NCI-H526 treated with DMSO at 0.1 percent for 48 hours (cell line): ENCODE results near the gene RFTN2.

Source experiments
- DNase-seq: peaks from one replicate; lab custom pipeline; 2025; lab: John Stamatoyannopoulos, UW

The RFTN2 gene

DNA sequence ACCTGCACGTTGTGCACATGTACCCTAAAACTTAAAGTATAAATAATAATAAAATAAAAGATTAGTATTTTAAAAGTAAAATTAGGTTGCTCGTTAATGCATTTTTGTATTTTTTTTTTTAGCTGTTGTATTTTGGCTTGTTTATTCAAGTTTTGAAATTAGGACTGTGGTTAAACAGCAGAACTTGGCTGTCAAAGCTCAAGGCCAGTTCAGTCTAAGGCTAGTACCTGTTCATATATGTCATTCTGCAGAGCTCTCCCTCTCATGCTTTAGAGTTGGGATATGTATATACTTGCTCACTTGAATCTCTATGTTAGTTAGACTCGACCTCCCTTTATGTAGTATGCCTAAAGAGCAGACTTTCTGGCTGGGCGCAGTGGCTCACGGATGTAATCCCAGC, 126.8 kb downstream of the RFTN2 start:
- no peak for DNase-seq

DNA sequence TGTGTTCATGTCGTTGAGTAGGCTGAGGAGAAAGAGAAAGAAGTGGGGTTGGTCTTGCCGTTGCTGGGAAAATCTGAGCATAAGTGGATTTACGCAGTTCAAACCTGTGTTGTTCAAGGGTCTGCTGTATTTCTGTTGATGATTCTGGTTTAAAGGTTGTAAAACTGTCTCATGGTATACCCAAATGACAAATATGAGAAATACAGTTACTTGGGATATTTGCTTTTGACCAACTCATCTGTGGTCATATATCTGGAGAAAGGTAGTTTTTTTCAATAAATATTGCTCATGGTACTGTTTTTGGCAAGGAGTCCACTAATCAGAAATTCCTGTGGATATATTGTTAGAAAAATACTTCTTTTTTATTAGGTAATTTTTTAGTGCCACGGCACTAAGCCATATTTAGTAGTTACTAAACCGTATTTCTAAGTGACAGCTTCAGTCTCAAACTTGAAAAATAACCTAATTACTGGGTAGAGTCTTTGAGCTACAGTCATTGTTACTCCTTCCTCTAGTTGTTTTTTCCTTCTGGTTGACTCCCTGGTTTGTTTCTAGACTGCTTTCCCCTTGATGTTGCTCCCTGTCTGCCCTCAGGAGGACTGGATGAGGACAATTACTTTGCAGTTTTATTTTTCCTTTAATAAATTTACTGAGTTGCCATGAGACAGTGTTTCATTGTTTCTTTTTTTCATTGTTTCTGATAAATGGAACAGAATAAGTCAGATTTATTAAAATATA, 128.1 kb downstream of the RFTN2 start:
- no peak for DNase-seq

DNA sequence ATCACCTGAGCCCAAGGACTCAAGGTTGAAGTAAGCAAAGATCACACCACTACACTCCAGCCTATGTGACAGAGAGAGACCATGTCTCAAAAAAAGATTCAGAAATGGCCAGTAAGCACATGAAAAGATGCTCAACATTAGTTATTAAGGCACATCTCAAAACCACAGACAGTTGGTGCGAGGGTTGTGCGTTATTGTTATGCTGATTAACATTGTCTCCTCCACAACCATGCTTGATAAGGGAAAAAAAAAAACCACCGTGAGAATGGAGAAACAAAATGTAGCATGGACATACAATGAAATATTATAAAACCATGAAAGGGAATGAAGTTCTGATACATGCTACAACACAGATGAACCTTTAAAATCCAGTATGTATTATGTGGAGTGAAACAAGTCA, 132.2 kb downstream of the RFTN2 start:
- no peak for DNase-seq

DNA sequence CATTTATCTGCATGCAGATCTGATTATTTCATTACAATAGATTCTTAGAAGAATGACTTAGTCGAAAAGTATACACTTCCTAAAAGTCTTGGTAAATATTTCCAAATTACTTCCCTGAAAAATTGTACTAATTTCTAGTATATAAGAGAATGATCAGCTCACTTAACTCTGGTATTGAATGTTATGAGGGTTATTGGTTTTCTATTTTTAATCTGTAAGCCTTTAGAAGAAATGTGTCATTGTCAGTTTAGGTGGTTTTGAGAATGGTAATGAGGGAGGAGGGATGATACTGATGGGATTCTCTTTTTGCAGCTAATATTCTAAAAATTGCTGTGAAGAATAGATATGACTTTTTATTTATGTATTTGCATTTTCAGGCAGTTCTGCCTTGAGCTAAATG, 135.7 kb downstream of the RFTN2 start:
- no peak for DNase-seq

DNA sequence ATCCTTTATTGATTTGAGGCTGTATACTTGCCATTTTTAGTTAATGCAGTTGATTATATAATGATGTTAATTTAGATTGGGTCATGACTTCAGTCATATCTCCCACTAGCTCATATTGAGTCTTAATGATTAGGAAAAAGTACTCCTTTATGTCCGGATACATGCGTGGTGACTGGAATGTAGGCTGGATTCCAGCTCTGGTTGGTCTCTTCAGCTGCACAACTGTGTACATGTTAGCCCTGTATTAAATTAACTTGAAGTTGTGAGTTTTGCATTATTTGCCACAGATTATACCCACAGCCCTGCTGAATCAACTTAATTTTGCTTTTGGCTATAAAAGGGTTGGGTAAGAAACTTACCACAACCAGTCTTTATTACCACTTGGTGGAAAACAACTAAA, 137.0 kb downstream of the RFTN2 start:
- DNase-seq: no peak
